Endothelial cell of umbilical vein (primary cell): ENCODE measurements around the gene KLF13. TPM values are rescaled to one million over a fixed set of nuclear protein-coding genes. Genes with fewer than 3 reads are reported as not detected.

Experiments
- BruUV-seq: library from RNA; stranded (reverse); fragments of 400-500 nt; replicated peaks from 2 replicates; lab custom pipeline; 2021; lab: Mats Ljungman, UMichigan
- CTCF ChIA-PET: fragments of 300-600, 350-600 bp; sonication (Branson Sonifier 250); formaldehyde crosslinking; loops from one replicate; lab custom pipeline; 2021; ENCODE audit warnings: antibody characterized with exemption, inconsistent platforms; lab: Charles Lee
- POLR2A ChIA-PET: fragments of 300-600, 350-600 bp; sonication (Branson Sonifier 250); formaldehyde crosslinking; loops from one replicate; lab custom pipeline; 2021; ENCODE audit warnings: antibody characterized with exemption, inconsistent platforms; lab: Charles Lee
- DNase-seq: peaks from one replicate; pipeline ENCODE4 v3.0.0-alpha.2; 2011; ENCODE audit warnings: low read depth, low spot score
- FAIRE-seq: peaks from 2 replicates; lab custom pipeline; 2011; peaks lifted over from hg19 to GRCh38; lab: Jason Lieb, UNC
- H2AFZ ChIP-seq: 2 replicates; pipeline ENCODE4 v1.6.0; 2012; ENCODE audit warnings: low read depth, low read length, control low read depth, inconsistent platforms
- H3K27ac ChIP-seq: 2 replicates; pipeline ENCODE4 v1.5.1; 2011; ENCODE audit warnings: low read depth, mild to moderate bottlenecking, control low read depth, low read length, moderate library complexity; ENCODE audit not compliant: insufficient read depth
- H3K27me3 ChIP-seq, 2 experiments: 2 replicates each; pipeline versions ENCODE4 v1.6.0 to v1.6.1; 2011; ENCODE audit warnings: low read length in 2 of 2, mixed read lengths in 1 of 2; ENCODE audit not compliant: control insufficient read depth in 2 of 2, insufficient read depth in 2 of 2
- H3K36me3 ChIP-seq, 2 experiments: 2 replicates in 1 of 2; 3 replicates in 1 of 2; pipeline ENCODE4 v1.5.1; 2011; ENCODE audit warnings: low read length in 2 of 2, mild to moderate bottlenecking in 1 of 2, moderate library complexity in 1 of 2; ENCODE audit not compliant: control insufficient read depth in 2 of 2, insufficient read depth in 2 of 2; ENCODE audit errors: extremely low read depth in 1 of 2
- H3K4me1 ChIP-seq: 3 replicates; pipeline ENCODE4 v1.5.1; 2011; ENCODE audit warnings: mild to moderate bottlenecking, low read length; ENCODE audit not compliant: control insufficient read depth, insufficient read depth; ENCODE audit errors: extremely low read depth
- H3K4me2 ChIP-seq: 2 replicates; pipeline ENCODE4 v1.6.1; 2011; ENCODE audit warnings: low read length, control low read depth, mixed read lengths; ENCODE audit not compliant: insufficient read depth
- H3K4me3 ChIP-seq, 3 experiments: fragments of 200-600 bp in 1 of 3; sonication (generic), shearing (Covaris generic) in 1 of 3; replicated peaks in 1 of 3; 2 replicates each; pipeline ENCODE4 v1.5.1; 2011 to 2016; ENCODE audit warnings: control low read depth in 3 of 3, low read length in 3 of 3, mild to moderate bottlenecking in 2 of 3, inconsistent platforms in 1 of 3, low read depth in 1 of 3, moderate library complexity in 1 of 3; ENCODE audit not compliant: insufficient read depth in 1 of 3
- H3K79me2 ChIP-seq: 2 replicates; pipeline ENCODE4 v1.6.0; 2012; ENCODE audit warnings: low read length, inconsistent platforms; ENCODE audit not compliant: control insufficient read depth, insufficient read depth
- H3K9ac ChIP-seq: replicated peaks from 2 replicates; pipeline ENCODE3; 2011; ENCODE audit warnings: low read length, control low read depth; ENCODE audit not compliant: insufficient read depth; ENCODE audit errors: extremely low read depth
- H3K9me1 ChIP-seq: replicated peaks from 3 replicates; pipeline ENCODE4 v1.6.0; 2011; ENCODE audit warnings: mild to moderate bottlenecking, low read length; ENCODE audit not compliant: control insufficient read depth, insufficient read depth; ENCODE audit errors: extremely low read depth
- H3K9me3 ChIP-seq: replicated peaks from 2 replicates; pipeline ENCODE4 v1.5.1; 2012; ENCODE audit warnings: low read length, inconsistent platforms; ENCODE audit not compliant: control insufficient read depth, insufficient read depth
- H4K20me1 ChIP-seq: replicated peaks from 2 replicates; pipeline ENCODE3; 2011; ENCODE audit warnings: mild to moderate bottlenecking, low read length; ENCODE audit not compliant: control insufficient read depth, insufficient read depth; ENCODE audit errors: extremely low read depth
- CTCF ChIP-seq, 2 donors: IDR thresholded peaks; 1 replicate in 1 of 2; 2 replicates in 1 of 2; pipeline ENCODE4 v1.5.1; 2011; ENCODE audit warnings: low read length in 2 of 2, mild to moderate bottlenecking in 2 of 2, moderate library complexity in 2 of 2, control low read depth in 1 of 2, inconsistent platforms in 1 of 2, low read depth in 1 of 2; ENCODE audit not compliant: insufficient read depth in 1 of 2; ENCODE audit errors: extremely low read depth in 1 of 2
- EZH2 ChIP-seq: IDR thresholded peaks from 2 replicates; pipeline ENCODE4 v1.6.1; 2012; ENCODE audit warnings: borderline replicate concordance, low read depth, mild to moderate bottlenecking, moderate library complexity, low read length, inconsistent platforms; ENCODE audit not compliant: severe bottlenecking
- FOS ChIP-seq: IDR thresholded peaks from 2 replicates; pipeline ENCODE4 v1.6.1; 2011; ENCODE audit warnings: mild to moderate bottlenecking, low read length, moderate library complexity, borderline replicate concordance; ENCODE audit not compliant: insufficient read depth
- GATA2 ChIP-seq: IDR thresholded peaks from 2 replicates; pipeline ENCODE4 v1.7.0; 2011; ENCODE audit warnings: low read depth, mild to moderate bottlenecking, moderate library complexity, mixed read lengths, low read length; ENCODE audit not compliant: insufficient read length, insufficient read depth
- MAX ChIP-seq: IDR thresholded peaks from 2 replicates; pipeline ENCODE4 v1.6.1; 2011; ENCODE audit not compliant: insufficient read depth, insufficient read length
- POLR2A ChIP-seq: IDR thresholded peaks from 2 replicates; pipeline ENCODE4 v1.6.1; 2012; ENCODE audit warnings: low read depth, mild to moderate bottlenecking, control low read depth, low read length
- POLR2AphosphoS5 ChIP-seq: IDR thresholded peaks from 2 replicates; pipeline ENCODE4 v1.6.1; 2012; ENCODE audit warnings: low read depth, mild to moderate bottlenecking, control low read depth, low read length, moderate library complexity; ENCODE audit not compliant: insufficient read depth
- dilution Hi-C: fragments of 300-500 bp; cut with MboI; formaldehyde crosslinking; loops from one replicate; pipeline ENCODE4 v1.15.0; 2019; ENCODE audit warnings: low sequenced_read_pairs; ENCODE audit not compliant: extremely low pct_ligation_motif_present
- intact Hi-C: fragments of 100-400 bp; cut with micrococcal nuclease; formaldehyde crosslinking; loops from one replicate; pipeline ENCODE4 v1.10.0; 2022
- polyA plus RNA-seq, 4 experiments: library from polyadenylated mRNA; depleted of rRNA in 3 of 4; stranded (reverse) in 3 of 4; unstranded in 1 of 4; fragments of >200 nt; gene quantifications; 2 replicates each; pipeline versions ENCODE4 v1.2.1 to v1.2.3, GENCODE V29; 2011 to 2012; ENCODE audit warnings: missing spikeins in 1 of 4
- total RNA-seq: library from RNA; stranded (reverse); gene quantifications from 2 replicates; pipeline ENCODE4 v1.2.3, GENCODE V29; 2021

The KLF13 gene
- total and polyA plus RNA-seq, 2 donors (not counting 3 experiments of a cell fraction or from before 2014, with no cell fraction given): 10.1 to 31.9 TPM

DNA sequence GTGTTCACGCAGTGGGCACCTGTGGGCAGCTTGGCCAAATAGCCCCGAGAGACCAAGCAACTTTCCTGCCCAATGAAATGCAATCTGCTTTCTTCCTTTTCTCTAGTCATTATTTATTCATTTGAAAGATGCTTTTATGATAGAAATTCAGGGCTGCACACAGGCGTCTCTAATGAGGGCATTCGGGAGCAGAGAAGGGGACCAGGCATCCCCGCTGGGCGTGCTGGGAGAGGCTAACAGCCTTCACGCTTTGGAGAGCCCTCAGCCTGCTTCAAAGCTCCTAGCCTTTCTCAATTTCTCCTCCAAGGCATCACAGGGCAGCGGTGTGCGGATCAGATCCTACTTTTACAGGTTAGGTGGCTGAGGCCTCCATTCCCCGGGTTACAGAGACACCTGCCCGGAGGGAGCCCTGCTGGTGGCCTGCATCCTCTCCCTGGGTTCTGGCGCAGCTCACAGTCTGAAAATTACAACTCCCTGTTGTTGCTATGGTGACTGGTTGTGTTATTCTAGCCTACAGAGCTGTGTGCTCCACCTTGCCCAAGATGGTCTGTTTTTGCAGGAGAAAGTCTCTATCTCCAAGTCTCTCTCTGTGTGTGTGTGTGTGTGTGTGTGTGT lies 21.8 kb upstream of the KLF13 start:
- intact Hi-C loops: no loop called here
- CTCF ChIA-PET: interaction anchor here (0.7 kb wide), 1 partner anchor 81 kb away, joined by 3 read pairs; no protein-coding TSS in a partner anchor
- no peak overlapping the region for H3K27ac ChIP-seq
- H3K4me2 ChIP-seq: no peak overlapping the region
- DNase-seq (no peak), FAIRE-seq (no peak)
- dilution Hi-C loops: loop anchor here (25.0 kb wide), 1 partner anchor 93 kb away; no protein-coding TSS in a partner anchor
- BruUV-seq: no TSS peak
- H2AFZ ChIP-seq: no peak overlapping the region
- no peaks in the 10 kb centered on the region for H4K20me1 ChIP-seq
- no peak overlapping the region for H3K9ac ChIP-seq
- H3K9me3 ChIP-seq: no peaks in the 10 kb centered on the region
- H3K9me1 ChIP-seq: no peaks in the 10 kb centered on the region
- POLR2A ChIA-PET: no interaction called here
- H3K79me2 ChIP-seq: no peaks in the 10 kb centered on the region
- TF ChIP-seq POLR2A: no peak
- TF ChIP-seq POLR2AphosphoS5: no peak
- no peak for TF ChIP-seq EZH2
- TF ChIP-seq MAX: no peak
- no peak for TF ChIP-seq GATA2
- TF ChIP-seq CTCF (IDR thresholded peaks at IDR 0.05; ENCODE audit: extremely low read depth in 1 of 2, insufficient read depth in 1 of 2, low read depth in 1 of 2, low read length in 2 of 2): no peak
- no peak for TF ChIP-seq FOS
- no peaks in the 10 kb centered on the region for H3K27me3 ChIP-seq
- no peak overlapping the region for H3K4me3 ChIP-seq
- H3K36me3 ChIP-seq: no peaks in the 10 kb centered on the region
- H3K4me1 ChIP-seq: no peaks in the 10 kb centered on the region
